Tibial nerve (tissue), 4 donors: ENCODE measurements around the gene ARHGEF1.

Experiments used
- CTCF ChIP-seq, 5 experiments: fragments of 200-600 bp in 3 of 5; fragments of 450-650 bp in 2 of 5; sonication (generic) in 3 of 5; IDR thresholded peaks; one replicate each; pipeline ENCODE4 v1.5.1; 2016 to 2019; ENCODE audit warnings: antibody characterized with exemption in 5 of 5, mild to moderate bottlenecking in 3 of 5, moderate library complexity in 2 of 5
- EP300 ChIP-seq, 2 donors: sonication (generic); formaldehyde crosslinking; IDR thresholded peaks; one replicate each; pipeline ENCODE4 v1.6.1; 2017; ENCODE audit warnings: antibody characterized with exemption in 2 of 2, mild to moderate bottlenecking in 1 of 2
- POLR2A ChIP-seq, 2 donors: fragments of 450-650 bp; IDR thresholded peaks; one replicate each; pipeline ENCODE4 v1.6.1; 2017; ENCODE audit warnings: antibody characterized with exemption in 2 of 2, mild to moderate bottlenecking in 2 of 2, moderate library complexity in 2 of 2

- TF ChIP-seq CTCF (IDR thresholded peaks at IDR 0.05) (no peak), EP300 (IDR thresholded peaks at IDR 0.05) (no peak), POLR2A (IDR thresholded peaks at IDR 0.05) (no peak)
These were observed 23.3 kb downstream of the ARHGEF1 start for GRCh38 chr19:41906271-41906670.
